Calu3 (cell line): Measurements from ENCODE around the gene TRIM67. TPM values are rescaled to one million over a fixed set of nuclear protein-coding genes. Genes with fewer than 3 reads are reported as not detected.

Source experiments
- BruUV-seq: library from RNA; stranded (reverse); fragments of 400-500 nt; replicated peaks from 2 replicates; lab custom pipeline; 2021; lab: Mats Ljungman, UMichigan
- CTCF ChIA-PET: fragments of 300-600 bp; sonication (Branson Sonifier 250); formaldehyde crosslinking; loops from one replicate; lab custom pipeline; 2022; ENCODE audit warnings: antibody characterized with exemption; lab: Charles Lee
- DNase-seq: peaks from one replicate; pipeline ENCODE4 v3.0.0; 2022
- H3K27ac Mint-ChIP-seq: one replicate; pipeline ENCODE4 v1.8.0; 2022; ENCODE audit warnings: mixed read lengths; ENCODE audit not compliant: unreplicated experiment
- H3K27me3 Mint-ChIP-seq: one replicate; pipeline ENCODE4 v1.8.0; 2022; ENCODE audit warnings: mixed read lengths; ENCODE audit not compliant: unreplicated experiment
- H3K36me3 Mint-ChIP-seq: one replicate; pipeline ENCODE4 v1.8.0; 2022; ENCODE audit warnings: mild to moderate bottlenecking, moderate library complexity, mixed read lengths; ENCODE audit not compliant: insufficient read depth, unreplicated experiment
- H3K4me1 Mint-ChIP-seq: one replicate; pipeline ENCODE4 v1.8.0; 2022; ENCODE audit warnings: mild to moderate bottlenecking, low read depth, mixed read lengths; ENCODE audit not compliant: unreplicated experiment
- H3K4me3 Mint-ChIP-seq: one replicate; pipeline ENCODE4 v1.8.0; 2022; ENCODE audit warnings: mild to moderate bottlenecking, low read depth, moderate library complexity, mixed read lengths; ENCODE audit not compliant: unreplicated experiment
- H3K9me3 Mint-ChIP-seq: one replicate; pipeline ENCODE4 v1.8.0; 2022; ENCODE audit warnings: low read depth, mixed read lengths; ENCODE audit not compliant: unreplicated experiment
- intact Hi-C: fragments of 100-400 bp; cut with micrococcal nuclease; formaldehyde crosslinking; loops from one replicate; pipeline ENCODE4 v1.10.0; 2022; ENCODE audit not compliant: unreplicated experiment
- total RNA-seq: library from RNA; stranded (reverse); gene quantifications from 2 replicates; pipeline ENCODE4 v1.2.3, GENCODE V29; 2022
- TF ChIP-seq, protein P1 (sequence below): fragments of 200-600 bp; IDR thresholded peaks from one replicate; pipeline ENCODE4 v1.8.0; 2022; ENCODE audit warnings: antibody characterized with exemption; ENCODE audit not compliant: unreplicated experiment

TRIM67 gene
- total RNA-seq, 1 experiment from 2014 or later, result 0.09 TPM

DNA sequence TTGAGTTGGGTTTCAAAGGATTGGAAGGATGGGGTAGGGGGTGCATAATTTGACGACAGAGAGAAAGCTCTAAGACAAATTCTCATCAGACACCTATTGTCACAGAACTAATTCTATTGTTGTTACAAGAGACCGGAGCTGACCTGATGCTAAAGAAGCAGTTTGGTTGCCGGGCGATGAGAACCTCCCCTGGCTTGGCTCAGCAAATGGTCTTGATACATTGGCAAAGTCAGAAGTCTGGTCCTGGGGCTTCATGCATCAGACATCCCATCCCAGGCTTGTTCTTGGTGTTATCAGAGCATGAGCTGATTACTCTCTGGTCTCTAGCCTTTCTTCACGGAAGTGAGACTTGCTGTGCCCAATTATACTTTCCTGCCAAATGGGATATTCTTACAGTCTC, 15.4 kb downstream of the TRIM67 start:
- Mint-ChIP-seq H3K9me3 (no peaks in the 10 kb centered on the region), H3K27me3 (peaks cover 84% of the 10 kb centered on the region), H3K4me1 (peaks cover 5% of the 10 kb centered on the region), H3K36me3 (no peaks in the 10 kb centered on the region), H3K4me3 (no peak overlapping the region), H3K27ac (no peak overlapping the region)
- DNase-seq, result no peak
- TF ChIP-seq, protein P1, sequence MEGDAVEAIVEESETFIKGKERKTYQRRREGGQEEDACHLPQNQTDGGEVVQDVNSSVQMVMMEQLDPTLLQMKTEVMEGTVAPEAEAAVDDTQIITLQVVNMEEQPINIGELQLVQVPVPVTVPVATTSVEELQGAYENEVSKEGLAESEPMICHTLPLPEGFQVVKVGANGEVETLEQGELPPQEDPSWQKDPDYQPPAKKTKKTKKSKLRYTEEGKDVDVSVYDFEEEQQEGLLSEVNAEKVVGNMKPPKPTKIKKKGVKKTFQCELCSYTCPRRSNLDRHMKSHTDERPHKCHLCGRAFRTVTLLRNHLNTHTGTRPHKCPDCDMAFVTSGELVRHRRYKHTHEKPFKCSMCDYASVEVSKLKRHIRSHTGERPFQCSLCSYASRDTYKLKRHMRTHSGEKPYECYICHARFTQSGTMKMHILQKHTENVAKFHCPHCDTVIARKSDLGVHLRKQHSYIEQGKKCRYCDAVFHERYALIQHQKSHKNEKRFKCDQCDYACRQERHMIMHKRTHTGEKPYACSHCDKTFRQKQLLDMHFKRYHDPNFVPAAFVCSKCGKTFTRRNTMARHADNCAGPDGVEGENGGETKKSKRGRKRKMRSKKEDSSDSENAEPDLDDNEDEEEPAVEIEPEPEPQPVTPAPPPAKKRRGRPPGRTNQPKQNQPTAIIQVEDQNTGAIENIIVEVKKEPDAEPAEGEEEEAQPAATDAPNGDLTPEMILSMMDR, result no peak
- no TSS peak for BruUV-seq
- CTCF ChIA-PET, result no interaction called here
- intact Hi-C loops, result no loop called here

DNA sequence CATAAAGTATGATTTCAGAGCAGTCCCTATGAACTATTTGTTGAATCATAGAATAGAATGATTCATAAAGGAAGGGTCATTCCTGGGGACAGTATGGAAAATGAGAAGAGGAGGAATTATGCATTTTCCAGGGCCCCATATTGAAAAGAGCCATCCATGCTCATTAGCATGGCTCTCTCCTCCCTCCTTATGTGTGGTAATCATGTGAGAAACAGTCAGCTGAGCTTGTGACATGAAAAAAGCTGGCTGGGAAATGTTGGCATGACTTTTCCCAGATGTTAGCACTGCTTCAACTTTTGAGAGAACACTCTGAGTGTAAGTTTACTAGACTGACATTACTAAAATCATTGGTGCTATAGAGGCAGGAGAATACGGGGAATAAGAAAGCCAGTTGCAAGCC, 16.1 kb downstream of the TRIM67 start:
- H3K4me3 Mint-ChIP-seq, result no peak overlapping the region
- CTCF ChIA-PET, result no interaction called here
- H3K36me3 Mint-ChIP-seq, result no peaks in the 10 kb centered on the region
- DNase-seq, result no peak
- H3K27ac Mint-ChIP-seq, result no peak overlapping the region
- no peaks in the 10 kb centered on the region for H3K4me1 Mint-ChIP-seq
- BruUV-seq, result no TSS peak
- no peaks in the 10 kb centered on the region for H3K9me3 Mint-ChIP-seq
- TF ChIP-seq, protein P1, result no peak
- peaks cover 91% of the 10 kb centered on the region for H3K27me3 Mint-ChIP-seq
- intact Hi-C loops, result no loop called here

DNA sequence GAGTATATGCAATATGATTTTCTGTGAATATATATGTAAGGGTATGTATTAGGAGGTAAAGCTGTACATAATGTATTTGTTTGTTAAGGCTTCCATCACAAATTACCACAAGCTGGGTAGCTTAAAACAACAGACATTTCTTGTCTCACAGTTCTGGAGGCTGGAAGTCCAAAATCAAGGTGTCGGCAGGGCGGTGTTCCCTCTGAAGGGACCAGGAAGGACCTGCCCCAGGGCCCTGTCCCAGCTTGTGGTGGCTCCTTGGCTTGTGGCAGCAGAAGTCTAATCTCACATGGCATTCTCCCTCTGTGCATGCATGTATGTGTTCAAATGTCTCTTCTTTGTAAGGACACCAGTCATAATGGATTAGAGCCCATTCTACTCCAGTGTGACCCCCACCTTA, 17.1 kb downstream of the TRIM67 start:
- Mint-ChIP-seq H3K4me3 (no peak overlapping the region), H3K9me3 (no peaks in the 10 kb centered on the region), H3K36me3 (no peaks in the 10 kb centered on the region), H3K27me3 (peaks cover 96% of the 10 kb centered on the region), H3K27ac (no peak overlapping the region), H3K4me1 (no peaks in the 10 kb centered on the region)
- intact Hi-C loops, result no loop called here
- TF ChIP-seq, protein P1, result no peak
- CTCF ChIA-PET, result no interaction called here
- no TSS peak for BruUV-seq
- no peak for DNase-seq

DNA sequence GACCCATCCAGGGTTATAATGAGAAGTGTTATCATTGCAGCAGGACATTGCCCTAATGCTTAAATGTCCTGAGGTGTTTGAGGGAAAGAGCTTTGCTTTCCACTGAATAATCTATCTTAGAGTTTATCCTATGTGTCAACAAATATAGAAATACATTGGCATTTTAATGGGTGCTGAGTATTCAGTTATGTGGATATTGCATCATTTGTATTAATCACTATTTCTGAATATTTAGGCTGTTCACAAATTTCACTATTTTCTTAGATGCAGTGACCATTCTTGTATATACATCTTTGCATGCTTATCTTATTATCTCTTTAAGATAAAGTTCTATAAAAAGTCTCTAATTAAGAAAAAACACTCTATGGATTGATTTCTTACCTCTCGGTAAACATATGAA, 18.2 kb downstream of the TRIM67 start:
- Mint-ChIP-seq H3K4me3 (no peak overlapping the region), H3K4me1 (no peaks in the 10 kb centered on the region), H3K9me3 (no peaks in the 10 kb centered on the region), H3K27me3 (peaks cover 96% of the 10 kb centered on the region), H3K36me3 (no peaks in the 10 kb centered on the region), H3K27ac (no peak overlapping the region)
- BruUV-seq, result no TSS peak
- DNase-seq, result no peak
- CTCF ChIA-PET, result no interaction called here
- TF ChIP-seq, protein P1, result no peak
- intact Hi-C loops, result no loop called here
